ENCODE data around the gene SMYD3.
"Not testable (repeated sequence)": the region's sequence is repeated elsewhere in the genome, so short reads cannot be mapped to it uniquely, and the experiment has no call there.

The SMYD3 gene

GRCh38 chr1:245776139-245776538, 730.9 kb downstream of the SMYD3 start:
- Histone ChIP-seq H3K27me3 (replicated peaks; ENCODE audit: control insufficient read depth, insufficient read depth, low read length) (no peaks in the 10 kb centered on the region), H3K36me3 (ENCODE audit: control insufficient read depth, insufficient read depth, low read length) (no peaks in the 10 kb centered on the region), H3K4me3 (replicated peaks; ENCODE audit: low read depth, low read length) (no peak overlapping the region)
- TF ChIP-seq CTCF (IDR thresholded peaks at IDR 0.05; ENCODE audit: insufficient read depth, low read length, poor library complexity, severe bottlenecking) = no peak
- no peak for DNase-seq (ENCODE audit: extremely low read depth, insufficient read length)

- not testable (repeated sequence) for H3K4me3 ChIP-seq (replicated peaks; ENCODE audit: low read depth, low read length); DNase-seq (ENCODE audit: extremely low read depth, insufficient read length); H3K36me3 ChIP-seq (ENCODE audit: control insufficient read depth, insufficient read depth, low read length); H3K27me3 ChIP-seq (replicated peaks; ENCODE audit: control insufficient read depth, insufficient read depth, low read length)
Measured at GRCh38 chr1:245774931-245775330, 732.1 kb downstream of the SMYD3 start.

GRCh38 chr1:245774196-245774595, 732.9 kb downstream of the SMYD3 start:
- Histone ChIP-seq H3K36me3 (ENCODE audit: control insufficient read depth, insufficient read depth, low read length) (no peaks in the 10 kb centered on the region), H3K4me3 (replicated peaks; ENCODE audit: low read depth, low read length) (no peak overlapping the region), H3K27me3 (replicated peaks; ENCODE audit: control insufficient read depth, insufficient read depth, low read length) (no peaks in the 10 kb centered on the region)
- TF ChIP-seq CTCF (IDR thresholded peaks at IDR 0.05; ENCODE audit: insufficient read depth, low read length, poor library complexity, severe bottlenecking) = no peak
- DNase-seq (ENCODE audit: extremely low read depth, insufficient read length) = no peak

- Histone ChIP-seq H3K27me3 (replicated peaks; ENCODE audit: control insufficient read depth, insufficient read depth, low read length) (no peaks in the 10 kb centered on the region), H3K36me3 (ENCODE audit: control insufficient read depth, insufficient read depth, low read length) (no peaks in the 10 kb centered on the region), H3K4me3 (replicated peaks; ENCODE audit: low read depth, low read length) (no peak overlapping the region)
- TF ChIP-seq CTCF (IDR thresholded peaks at IDR 0.05; ENCODE audit: insufficient read depth, low read length, poor library complexity, severe bottlenecking) = no peak
- no peak for DNase-seq (ENCODE audit: extremely low read depth, insufficient read length)
Measured at GRCh38 chr1:245773344-245773743, 733.7 kb downstream of the SMYD3 start.

- TF ChIP-seq CTCF (IDR thresholded peaks at IDR 0.05; ENCODE audit: insufficient read depth, low read length, poor library complexity, severe bottlenecking) = no peak
- DNase-seq (ENCODE audit: extremely low read depth, insufficient read length) = no peak
- H3K4me3 ChIP-seq (replicated peaks; ENCODE audit: low read depth, low read length) = no peak overlapping the region
- H3K36me3 ChIP-seq (ENCODE audit: control insufficient read depth, insufficient read depth, low read length) = no peaks in the 10 kb centered on the region
- no peaks in the 10 kb centered on the region for H3K27me3 ChIP-seq (replicated peaks; ENCODE audit: control insufficient read depth, insufficient read depth, low read length)
Measured at GRCh38 chr1:245772739-245773138, 734.3 kb downstream of the SMYD3 start.

- no peaks in the 10 kb centered on the region for H3K36me3 ChIP-seq (ENCODE audit: control insufficient read depth, insufficient read depth, low read length)
- H3K4me3 ChIP-seq (replicated peaks; ENCODE audit: low read depth, low read length) = no peak overlapping the region
- no peak for TF ChIP-seq CTCF (IDR thresholded peaks at IDR 0.05; ENCODE audit: insufficient read depth, low read length, poor library complexity, severe bottlenecking)
- no peak for DNase-seq (ENCODE audit: extremely low read depth, insufficient read length)
- no peaks in the 10 kb centered on the region for H3K27me3 ChIP-seq (replicated peaks; ENCODE audit: control insufficient read depth, insufficient read depth, low read length)
Measured at GRCh38 chr1:245772325-245772724, 734.8 kb downstream of the SMYD3 start.

Data from GM06990 (cell line).